Smooth muscle cell (in vitro differentiated cells): ENCODE data around the gene RSPH1. TPM values are rescaled to one million over a fixed set of nuclear protein-coding genes. Genes with fewer than 3 reads are reported as not detected.

Source experiments
- DNase-seq: peaks from one replicate; lab custom pipeline; 2025; ENCODE audit not compliant: unreplicated experiment; lab: John Stamatoyannopoulos, UW
- H2AFZ ChIP-seq: fragments of 200-600 bp; sonication (generic); 2 replicates; pipeline ENCODE4 v1.6.0; 2016; ENCODE audit warnings: antibody characterized with exemption, low read depth, mild to moderate bottlenecking
- H3F3A ChIP-seq: fragments of 200-600 bp; sonication (generic); 2 replicates; pipeline ENCODE4 v1.6.0; 2017; ENCODE audit warnings: antibody characterized with exemption, low read depth
- H3K27ac ChIP-seq: fragments of 200-600 bp; sonication (generic); 2 replicates; pipeline ENCODE4 v1.5.1; 2016; ENCODE audit warnings: low read depth, mild to moderate bottlenecking
- H3K27me3 ChIP-seq: fragments of 200-600 bp; sonication (generic); 2 replicates; pipeline ENCODE4 v1.6.1; 2016; ENCODE audit warnings: low read depth, mild to moderate bottlenecking
- H3K36me3 ChIP-seq: fragments of 200-600 bp; sonication (generic); 2 replicates; pipeline ENCODE4 v1.5.1; 2016; ENCODE audit warnings: low read depth
- H3K4me1 ChIP-seq: fragments of 200-600 bp; sonication (generic); 2 replicates; pipeline ENCODE4 v1.5.1; 2016; ENCODE audit warnings: low read depth
- H3K4me2 ChIP-seq: fragments of 200-600 bp; sonication (generic); 2 replicates; pipeline ENCODE4 v1.6.0; 2016; ENCODE audit warnings: mild to moderate bottlenecking
- H3K4me3 ChIP-seq: fragments of 200-600 bp; sonication (generic); 2 replicates; pipeline ENCODE4 v1.5.1; 2016; ENCODE audit warnings: mild to moderate bottlenecking
- H3K79me2 ChIP-seq: fragments of 200-600 bp; sonication (generic); 2 replicates; pipeline ENCODE4 v1.6.0; 2016; ENCODE audit warnings: low read depth, mild to moderate bottlenecking
- H3K9ac ChIP-seq: fragments of 200-600 bp; sonication (generic); 2 replicates; pipeline ENCODE4 v1.6.0; 2016; ENCODE audit warnings: low read depth
- H3K9me3 ChIP-seq: fragments of 200-600 bp; sonication (generic); replicated peaks from 2 replicates; pipeline ENCODE4 v1.5.1; 2016; ENCODE audit warnings: low read depth
- H4K20me1 ChIP-seq: fragments of 200-600 bp; sonication (generic); 2 replicates; pipeline ENCODE4 v1.6.0; 2016; ENCODE audit warnings: low read depth
- CTCF ChIP-seq: fragments of 200-600 bp; sonication (generic); IDR thresholded peaks from 2 replicates; pipeline ENCODE4 v1.5.1; 2017; ENCODE audit warnings: borderline replicate concordance, mild to moderate bottlenecking, antibody characterized with exemption; ENCODE audit not compliant: insufficient read depth, poor library complexity, severe bottlenecking
- WGBS: methylation state at CpG from one replicate; pipeline ENCODE4 v1.1.7; 2016; ENCODE audit warnings: low lambda C conversion rate; 5-methylcytosine and 5-hydroxymethylcytosine counted together
- polyA plus RNA-seq: library from polyadenylated mRNA; unstranded; fragments of >200 nt; fragmentation: Nextera tagmentation; extraction: Ambion mirVana; gene quantifications from 2 replicates; pipeline ENCODE4 v1.2.1, GENCODE V29; 2016
- total RNA-seq: library from RNA; depleted of rRNA; stranded (reverse); fragments of >200 nt; gene quantifications from 2 replicates; pipeline ENCODE4 v1.2.3, GENCODE V29; 2014

RSPH1 gene
- total and polyA plus RNA-seq, 2 experiments from 2014 or later = 0.16 TPM; not detected in 1

GRCh38 chr21:42443181-42443785 lies 52.7 kb downstream of the RSPH1 start:
- no peaks in the 10 kb centered on the region for H3K9me3 ChIP-seq
- no peak for TF ChIP-seq CTCF
- H3K27me3 ChIP-seq = peaks cover 7% of the 10 kb centered on the region
- no peaks in the 10 kb centered on the region for H3K36me3 ChIP-seq
- H2AFZ ChIP-seq = no peak overlapping the region
- H3K79me2 ChIP-seq = no peaks in the 10 kb centered on the region
- 93% methylated on average over 14 of the region's 15 CpGs for WGBS
- DNase-seq = no peak
- H3K4me1 ChIP-seq = no peaks in the 10 kb centered on the region
- H3K4me2 ChIP-seq = no peak overlapping the region
- no peaks in the 10 kb centered on the region for H4K20me1 ChIP-seq
- no peak overlapping the region for H3K4me3 ChIP-seq
- H3K27ac ChIP-seq = no peak overlapping the region
- no peaks in the 10 kb centered on the region for H3F3A ChIP-seq
- H3K9ac ChIP-seq = no peak overlapping the region

DNA sequence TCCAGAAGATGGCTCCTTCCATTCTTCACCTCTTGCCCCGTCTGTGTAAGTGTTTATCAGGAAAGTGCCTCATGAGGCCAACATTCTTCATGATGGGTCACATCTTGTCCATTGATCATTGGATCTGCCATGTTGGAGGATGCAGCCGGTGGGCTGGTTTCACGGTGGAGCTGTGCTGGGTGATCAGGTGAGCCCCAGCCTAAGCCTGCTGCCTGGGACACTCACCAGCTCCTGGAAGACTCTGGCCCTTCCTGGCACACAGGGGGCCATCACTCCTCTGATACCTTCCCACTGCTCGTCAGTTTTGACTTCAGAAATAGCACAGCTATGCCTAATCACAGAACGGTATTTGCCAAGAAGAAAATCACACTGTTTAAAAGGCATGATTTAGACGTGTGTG lies 54.1 kb downstream of the RSPH1 start:
- Histone ChIP-seq H3K79me2 (no peaks in the 10 kb centered on the region), H2AFZ (no peak overlapping the region), H3K4me3 (no peak overlapping the region), H3F3A (no peaks in the 10 kb centered on the region), H3K9me3 (no peaks in the 10 kb centered on the region), H3K27me3 (peaks cover 7% of the 10 kb centered on the region), H3K27ac (no peak overlapping the region), H4K20me1 (no peaks in the 10 kb centered on the region), H3K36me3 (no peaks in the 10 kb centered on the region), H3K9ac (no peak overlapping the region), H3K4me1 (no peaks in the 10 kb centered on the region), H3K4me2 (no peak overlapping the region)
- 87% methylated on average over 6 of the region's 6 CpGs for WGBS
- no peak for TF ChIP-seq CTCF
- no peak for DNase-seq

GRCh38 chr21:42440187-42440792 lies 55.7 kb downstream of the RSPH1 start:
- Histone ChIP-seq H3K4me1 (no peaks in the 10 kb centered on the region), H3K9me3 (no peaks in the 10 kb centered on the region), H3K36me3 (no peaks in the 10 kb centered on the region), H2AFZ (no peak overlapping the region), H3K4me2 (no peak overlapping the region), H3F3A (no peaks in the 10 kb centered on the region), H3K27me3 (peaks cover 7% of the 10 kb centered on the region), H3K79me2 (no peaks in the 10 kb centered on the region), H3K27ac (no peak overlapping the region), H3K4me3 (no peak overlapping the region), H3K9ac (no peak overlapping the region), H4K20me1 (no peaks in the 10 kb centered on the region)
- 89% methylated on average over 12 of the region's 12 CpGs for WGBS
- DNase-seq = no peak
- no peak for TF ChIP-seq CTCF
